MCF 10A (cell line): ENCODE data around the gene CCIN. TPM values are rescaled to one million over a fixed set of nuclear protein-coding genes. Genes with fewer than 3 reads are reported as not detected.

Experiments
- BruUV-seq: library from RNA; stranded (reverse); fragments of 400-500 nt; replicated peaks from 2 replicates; lab custom pipeline; 2021; lab: Mats Ljungman, UMichigan
- CTCF ChIA-PET: fragments of 300-600 bp; sonication (Branson Sonifier 250); formaldehyde crosslinking; extraction: SDS; loops from one replicate; lab custom pipeline; 2021; ENCODE audit warnings: antibody characterized with exemption, inconsistent platforms; lab: Yijun Ruan, JAX
- POLR2A ChIA-PET: fragments of 300-600, 350-650 bp; sonication (Branson Sonifier 250); formaldehyde crosslinking; extraction: SDS; loops from one replicate; lab custom pipeline; 2020; ENCODE audit warnings: antibody characterized with exemption, inconsistent platforms; lab: Yijun Ruan, JAX
- DNase-seq: peaks from one replicate; pipeline ENCODE4 v3.0.0-alpha.2; 2018; ENCODE audit not compliant: unreplicated experiment
- H3K27ac Mint-ChIP-seq: one replicate; pipeline ENCODE4 v1.8.0; 2022; ENCODE audit warnings: mild to moderate bottlenecking, low read depth, mixed read lengths; ENCODE audit not compliant: unreplicated experiment
- H3K27me3 Mint-ChIP-seq: one replicate; pipeline ENCODE4 v1.8.0; 2022; ENCODE audit warnings: mixed read lengths; ENCODE audit not compliant: insufficient read depth, unreplicated experiment
- H3K36me3 Mint-ChIP-seq: one replicate; pipeline ENCODE4 v1.8.0; 2022; ENCODE audit warnings: mild to moderate bottlenecking, moderate library complexity, mixed read lengths; ENCODE audit not compliant: insufficient read depth, unreplicated experiment
- H3K4me1 Mint-ChIP-seq: one replicate; pipeline ENCODE4 v1.8.0; 2022; ENCODE audit warnings: mixed read lengths; ENCODE audit not compliant: insufficient read depth, unreplicated experiment
- H3K4me3 Mint-ChIP-seq: one replicate; pipeline ENCODE4 v1.8.0; 2022; ENCODE audit warnings: mild to moderate bottlenecking, moderate library complexity, mixed read lengths; ENCODE audit not compliant: unreplicated experiment
- H3K9me3 Mint-ChIP-seq: one replicate; pipeline ENCODE4 v1.8.0; 2022; ENCODE audit warnings: mixed read lengths; ENCODE audit not compliant: unreplicated experiment
- intact Hi-C: fragments of 100-400 bp; cut with micrococcal nuclease; formaldehyde crosslinking; loops from 2 replicates; pipeline ENCODE4 v1.14.1; 2022
- total RNA-seq: library from RNA; stranded (reverse); gene quantifications from 2 replicates; pipeline ENCODE4 v1.2.3, GENCODE V29; 2022
- TF ChIP-seq, protein P1 (sequence below): fragments of 200-600 bp; IDR thresholded peaks from one replicate; pipeline ENCODE4 v1.8.0; 2022; ENCODE audit warnings: antibody characterized with exemption, mild to moderate bottlenecking; ENCODE audit not compliant: unreplicated experiment

Gene CCIN
- total RNA-seq, 1 experiment from 2014 or later: not detected

DNA sequence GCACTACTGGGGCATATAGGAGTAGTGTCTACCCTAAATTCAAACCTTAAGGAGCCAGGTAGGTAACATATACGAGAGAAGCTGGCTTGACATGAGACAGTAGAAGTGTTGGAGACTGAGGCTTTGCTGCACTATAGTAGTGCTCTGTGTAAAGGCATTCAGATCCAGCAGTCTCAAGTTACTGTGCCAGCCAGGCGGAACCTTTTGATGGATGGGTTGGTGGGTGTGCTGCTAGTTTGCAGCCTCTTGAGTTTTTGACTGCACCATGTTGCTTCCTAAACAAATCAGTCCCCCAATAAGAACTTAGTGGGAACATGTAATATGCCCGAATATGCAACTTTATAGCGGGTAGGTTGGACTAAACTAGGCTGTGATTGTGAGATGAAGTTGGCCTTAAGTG lies 23.0 kb downstream of the CCIN start:
- Mint-ChIP-seq H3K27ac (peak overlapping the region; percentile 92), H3K9me3 (no peaks in the 10 kb centered on the region), H3K36me3 (peaks cover 29% of the 10 kb centered on the region), H3K4me3 (peak overlapping the region; percentile 83), H3K4me1 (peaks cover 35% of the 10 kb centered on the region), H3K27me3 (no peaks in the 10 kb centered on the region)
- intact Hi-C loops: loop anchor here (1.0 kb wide), 1 partner anchor 137 kb away; no protein-coding TSS in a partner anchor
- CTCF ChIA-PET: interaction anchor here (0.6 to 3.1 kb wide), 4 partner anchors 27 to 139 kb away, joined by 3 to 12 read pairs (median 4); no protein-coding TSS in a partner anchor
- POLR2A ChIA-PET: interaction anchor here (0.9 to 4.1 kb wide), 10 partner anchors 10 to 460 kb away, joined by 3 to 26 read pairs (median 6); partner anchors contain the start of genes CREB3, GNE and TLN1
- no TSS peak for BruUV-seq
- TF ChIP-seq, protein P1, sequence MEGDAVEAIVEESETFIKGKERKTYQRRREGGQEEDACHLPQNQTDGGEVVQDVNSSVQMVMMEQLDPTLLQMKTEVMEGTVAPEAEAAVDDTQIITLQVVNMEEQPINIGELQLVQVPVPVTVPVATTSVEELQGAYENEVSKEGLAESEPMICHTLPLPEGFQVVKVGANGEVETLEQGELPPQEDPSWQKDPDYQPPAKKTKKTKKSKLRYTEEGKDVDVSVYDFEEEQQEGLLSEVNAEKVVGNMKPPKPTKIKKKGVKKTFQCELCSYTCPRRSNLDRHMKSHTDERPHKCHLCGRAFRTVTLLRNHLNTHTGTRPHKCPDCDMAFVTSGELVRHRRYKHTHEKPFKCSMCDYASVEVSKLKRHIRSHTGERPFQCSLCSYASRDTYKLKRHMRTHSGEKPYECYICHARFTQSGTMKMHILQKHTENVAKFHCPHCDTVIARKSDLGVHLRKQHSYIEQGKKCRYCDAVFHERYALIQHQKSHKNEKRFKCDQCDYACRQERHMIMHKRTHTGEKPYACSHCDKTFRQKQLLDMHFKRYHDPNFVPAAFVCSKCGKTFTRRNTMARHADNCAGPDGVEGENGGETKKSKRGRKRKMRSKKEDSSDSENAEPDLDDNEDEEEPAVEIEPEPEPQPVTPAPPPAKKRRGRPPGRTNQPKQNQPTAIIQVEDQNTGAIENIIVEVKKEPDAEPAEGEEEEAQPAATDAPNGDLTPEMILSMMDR: no peak
- DNase-seq: peak; percentile 38

DNA sequence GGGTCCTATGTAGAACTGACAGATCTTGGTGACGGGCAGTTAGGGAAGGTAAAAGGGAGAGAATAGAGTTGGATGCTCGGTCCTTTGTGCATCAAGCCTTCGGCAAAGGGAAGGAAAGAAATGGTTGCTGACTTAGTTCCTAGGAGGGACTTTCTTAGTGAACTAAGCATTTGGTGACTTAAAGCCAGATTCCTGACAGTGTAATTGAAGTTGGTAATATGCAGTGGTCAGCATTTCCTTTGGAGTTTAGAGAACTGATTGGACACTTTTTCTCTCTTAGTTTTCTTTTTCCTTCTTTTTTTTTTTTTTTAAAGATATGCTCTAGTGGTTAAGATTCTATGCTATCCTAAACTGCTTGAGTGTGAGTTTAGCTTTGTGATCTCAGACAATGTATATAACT lies 23.8 kb downstream of the CCIN start:
- intact Hi-C loops: no loop called here
- peaks cover 37% of the 10 kb centered on the region for H3K36me3 Mint-ChIP-seq
- H3K27me3 Mint-ChIP-seq: no peaks in the 10 kb centered on the region
- ChIA-PET CTCF (interaction anchor here (0.5 to 1.4 kb wide), 6 partner anchors 11 to 1590 kb away, joined by 3 to 4 read pairs (median 4); no protein-coding TSS in a partner anchor), POLR2A (interaction anchor here (0.6 to 4.1 kb wide), 4 partner anchors 9 to 164 kb away, joined by 3 to 26 read pairs (median 4); no protein-coding TSS in a partner anchor)
- DNase-seq: no peak
- TF ChIP-seq, protein P1: no peak
- BruUV-seq: no TSS peak
- H3K4me3 Mint-ChIP-seq: peak overlapping the region; percentile 83
- H3K4me1 Mint-ChIP-seq: peaks cover 35% of the 10 kb centered on the region
- no peaks in the 10 kb centered on the region for H3K9me3 Mint-ChIP-seq
- peak overlapping the region; percentile 92 for H3K27ac Mint-ChIP-seq

DNA sequence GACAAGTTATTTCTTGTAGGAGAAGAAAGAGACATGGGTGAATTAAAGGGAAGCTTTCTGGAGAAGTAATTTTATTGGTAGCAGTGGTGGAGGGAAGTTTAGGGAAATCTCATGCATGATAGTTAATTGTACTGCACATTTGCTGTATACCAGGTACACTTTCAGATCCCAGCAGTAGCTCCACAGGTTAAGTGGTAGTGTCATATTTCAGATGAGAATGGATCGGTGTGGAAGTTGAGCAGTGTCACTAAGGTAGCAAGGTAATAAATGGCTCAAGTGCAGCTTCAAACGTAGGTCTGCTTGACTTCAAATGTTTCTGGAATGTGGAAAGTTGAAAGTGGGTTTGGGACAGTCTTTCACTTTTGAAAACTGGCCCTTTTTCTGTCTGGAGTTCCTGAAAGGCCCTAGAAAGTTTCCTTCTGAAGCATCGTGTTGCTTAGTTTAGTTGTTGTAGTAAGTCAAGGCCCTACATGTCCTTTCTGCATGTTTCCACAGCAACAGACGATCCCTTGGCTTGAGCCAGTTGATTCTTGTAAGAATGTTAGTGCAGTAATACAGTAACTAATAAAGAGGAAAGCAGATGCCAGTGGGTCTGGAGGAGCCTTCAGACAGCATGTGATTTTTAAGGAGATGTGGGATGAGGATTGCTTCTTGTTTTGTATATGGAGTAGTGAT lies 25.3 kb downstream of the CCIN start:
- ChIA-PET POLR2A (no interaction called here), CTCF (interaction anchor here (0.7 to 1.4 kb wide), 3 partner anchors 10 to 362 kb away, joined by 3 to 4 read pairs (median 4); no protein-coding TSS in a partner anchor)
- Mint-ChIP-seq H3K4me3 (no peak overlapping the region), H3K27me3 (no peaks in the 10 kb centered on the region), H3K36me3 (peaks cover 43% of the 10 kb centered on the region), H3K4me1 (peaks cover 35% of the 10 kb centered on the region), H3K9me3 (no peaks in the 10 kb centered on the region), H3K27ac (peak overlapping the region; percentile 6)
- intact Hi-C loops: no loop called here
- BruUV-seq: no TSS peak
- DNase-seq: no peak
- TF ChIP-seq, protein P1: no peak

DNA sequence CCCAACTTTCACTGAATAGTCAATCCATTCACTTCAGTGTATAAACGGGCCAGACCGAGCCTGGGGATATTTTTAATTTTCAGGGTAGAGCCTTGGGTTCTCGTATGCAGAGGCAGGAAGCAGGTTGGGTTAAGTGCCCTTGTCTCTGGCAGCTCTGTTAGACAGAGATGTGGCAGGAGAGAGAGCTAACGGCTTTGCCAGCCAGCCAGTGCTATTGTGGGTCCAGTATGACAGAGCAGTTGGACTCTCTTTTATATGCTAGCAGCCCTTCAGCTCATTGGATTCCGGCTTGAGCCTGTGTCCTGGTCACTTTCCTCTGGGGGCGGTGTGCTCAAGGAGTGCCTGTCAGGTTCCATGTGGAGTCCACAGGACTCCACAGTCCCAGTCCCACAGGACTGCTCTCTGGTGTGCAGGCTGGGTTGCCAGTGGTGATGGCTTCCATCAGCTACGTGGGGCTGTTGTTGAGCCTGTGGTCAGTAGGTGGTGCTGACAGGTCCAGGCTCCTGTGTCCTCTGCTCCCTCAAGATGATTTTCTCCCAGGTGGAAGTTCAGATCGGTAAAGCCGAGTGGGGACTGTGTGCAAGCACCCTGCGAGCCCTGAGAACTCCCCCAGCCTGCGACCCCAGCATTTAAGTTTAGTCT lies 35.8 kb downstream of the CCIN start:
- TF ChIP-seq, protein P1: no peak
- BruUV-seq: no TSS peak
- no peaks in the 10 kb centered on the region for H3K9me3 Mint-ChIP-seq
- H3K4me3 Mint-ChIP-seq: no peak overlapping the region
- intact Hi-C loops: no loop called here
- CTCF ChIA-PET: interaction anchor here (0.6 to 1.5 kb wide), 6 partner anchors 11 to 454 kb away, joined by 3 to 5 read pairs (median 4); no protein-coding TSS in a partner anchor
- H3K27me3 Mint-ChIP-seq: no peaks in the 10 kb centered on the region
- peaks cover 98% of the 10 kb centered on the region for H3K36me3 Mint-ChIP-seq
- H3K4me1 Mint-ChIP-seq: no peaks in the 10 kb centered on the region
- no peak for DNase-seq
- H3K27ac Mint-ChIP-seq: no peak overlapping the region
- POLR2A ChIA-PET: no interaction called here
